ENCODE data around the gene ARHGAP42. TPM values are rescaled to one million over a fixed set of nuclear protein-coding genes. Genes with fewer than 3 reads are reported as not detected.
A peak's percentile ranks its signal among the peaks of the same experiment; 100 is the strongest.

ARHGAP42 gene
- total and polyA plus RNA-seq, 3 donors from 2014 or later, result 9.8 to 12.1 (median 10.4) TPM

DNA sequence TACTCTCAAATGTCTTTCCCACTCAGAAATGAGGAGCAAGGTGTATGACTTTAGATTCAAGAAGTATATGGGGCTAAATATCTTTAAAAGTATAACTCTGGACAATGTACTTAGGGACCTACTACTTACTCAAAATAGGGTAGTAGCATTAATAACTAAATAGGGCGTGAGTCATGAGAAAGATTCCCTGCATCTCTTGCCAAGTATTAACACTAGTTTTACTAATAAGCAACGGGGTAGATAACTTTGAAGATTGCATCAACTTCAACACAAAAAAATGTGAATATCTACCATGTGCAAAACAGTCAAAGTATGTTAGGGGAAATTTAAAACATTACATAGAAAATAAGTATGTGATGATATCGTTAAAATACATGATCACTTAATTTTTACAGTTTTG, 342.9 kb downstream of the ARHGAP42 start:
- Histone ChIP-seq H3K27me3 (no peaks in the 10 kb centered on the region), H3K4me1 (no peaks in the 10 kb centered on the region), H3K4me3 (no peak overlapping the region), H3K9me3 (no peaks in the 10 kb centered on the region), H3K27ac (no peak overlapping the region), H3K36me3 (ENCODE audit: low read depth, missing control alignments) (no peaks in the 10 kb centered on the region)
- DNase-seq, result no peak
- TF ChIP-seq, protein P1, sequence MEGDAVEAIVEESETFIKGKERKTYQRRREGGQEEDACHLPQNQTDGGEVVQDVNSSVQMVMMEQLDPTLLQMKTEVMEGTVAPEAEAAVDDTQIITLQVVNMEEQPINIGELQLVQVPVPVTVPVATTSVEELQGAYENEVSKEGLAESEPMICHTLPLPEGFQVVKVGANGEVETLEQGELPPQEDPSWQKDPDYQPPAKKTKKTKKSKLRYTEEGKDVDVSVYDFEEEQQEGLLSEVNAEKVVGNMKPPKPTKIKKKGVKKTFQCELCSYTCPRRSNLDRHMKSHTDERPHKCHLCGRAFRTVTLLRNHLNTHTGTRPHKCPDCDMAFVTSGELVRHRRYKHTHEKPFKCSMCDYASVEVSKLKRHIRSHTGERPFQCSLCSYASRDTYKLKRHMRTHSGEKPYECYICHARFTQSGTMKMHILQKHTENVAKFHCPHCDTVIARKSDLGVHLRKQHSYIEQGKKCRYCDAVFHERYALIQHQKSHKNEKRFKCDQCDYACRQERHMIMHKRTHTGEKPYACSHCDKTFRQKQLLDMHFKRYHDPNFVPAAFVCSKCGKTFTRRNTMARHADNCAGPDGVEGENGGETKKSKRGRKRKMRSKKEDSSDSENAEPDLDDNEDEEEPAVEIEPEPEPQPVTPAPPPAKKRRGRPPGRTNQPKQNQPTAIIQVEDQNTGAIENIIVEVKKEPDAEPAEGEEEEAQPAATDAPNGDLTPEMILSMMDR (IDR thresholded peaks at IDR 0.05), result no peak
- no peak for TF ChIP-seq POLR2A (IDR thresholded peaks at IDR 0.05)
- 88 to 95% methylated on average over 3 of the region's 3 CpGs for WGBS, 2 donors
- intact Hi-C loops (cut with DNase I; ENCODE audit: low total_unique reads), result no loop called here

DNA sequence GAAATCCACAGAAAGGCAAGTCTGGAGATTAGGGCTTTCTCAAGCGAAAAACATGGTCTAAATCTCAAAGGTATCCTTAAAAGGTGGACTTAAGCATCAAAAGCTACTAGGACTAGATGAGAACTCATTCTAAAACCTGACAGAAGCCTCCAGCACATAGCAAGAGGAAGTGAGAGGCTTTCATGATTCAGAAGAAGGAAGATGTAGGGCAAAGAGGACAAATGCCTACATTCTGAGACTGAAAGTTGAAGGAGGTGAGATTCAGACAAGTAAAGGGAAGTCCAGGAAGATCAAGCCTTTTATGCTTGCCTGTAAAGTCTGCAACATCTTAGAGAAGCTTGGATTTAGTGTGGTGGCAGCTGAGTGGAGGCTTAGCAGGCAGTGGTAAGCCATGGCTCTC, 343.6 kb downstream of the ARHGAP42 start:
- Histone ChIP-seq H3K4me1 (no peaks in the 10 kb centered on the region), H3K36me3 (ENCODE audit: low read depth, missing control alignments) (no peaks in the 10 kb centered on the region), H3K4me3 (no peak overlapping the region), H3K9me3 (no peaks in the 10 kb centered on the region), H3K27ac (no peak overlapping the region), H3K27me3 (no peaks in the 10 kb centered on the region)
- DNase-seq, result no peak
- 92 to 95% methylated on average over 1 of the region's 1 CpG for WGBS, 2 donors
- TF ChIP-seq, protein P1 (IDR thresholded peaks at IDR 0.05), result no peak
- no peak for TF ChIP-seq POLR2A (IDR thresholded peaks at IDR 0.05)
- intact Hi-C loops (cut with DNase I; ENCODE audit: low total_unique reads), result no loop called here

- Histone ChIP-seq H3K36me3 (ENCODE audit: low read depth, missing control alignments) (no peaks in the 10 kb centered on the region), H3K4me3 (no peak overlapping the region), H3K9me3 (no peaks in the 10 kb centered on the region), H3K27ac (no peak overlapping the region), H3K27me3 (no peaks in the 10 kb centered on the region), H3K4me1 (no peaks in the 10 kb centered on the region)
- 91% methylated on average over 3 of the region's 3 CpGs for WGBS, 2 donors
- intact Hi-C loops (cut with DNase I; ENCODE audit: low total_unique reads), result no loop called here
- DNase-seq, result no peak
- TF ChIP-seq, protein P1 (IDR thresholded peaks at IDR 0.05), result no peak
- no peak for TF ChIP-seq POLR2A (IDR thresholded peaks at IDR 0.05)
These were observed 344.6 kb downstream of the ARHGAP42 start for GRCh38 chr11:101031713-101032112.

DNA sequence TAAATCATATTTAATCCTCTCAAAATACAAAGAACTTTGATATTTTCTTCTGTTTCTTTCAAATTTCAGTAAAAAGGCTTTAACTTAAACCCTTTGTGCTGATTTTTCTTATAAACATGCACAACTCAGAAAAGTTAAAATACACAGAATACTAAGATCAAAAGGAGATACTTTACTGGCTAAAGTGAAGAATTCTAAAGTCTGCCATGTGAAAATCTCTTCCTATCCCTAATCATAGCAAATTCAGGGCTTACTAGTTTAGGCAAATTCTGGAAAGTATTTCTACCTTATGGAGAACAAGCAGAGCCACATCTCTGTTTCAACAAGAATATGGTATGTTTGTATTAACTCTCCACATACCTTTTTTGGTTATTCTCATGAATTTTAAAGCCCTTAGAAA, 345.9 kb downstream of the ARHGAP42 start:
- no peaks in the 10 kb centered on the region for H3K9me3 ChIP-seq
- intact Hi-C loops (cut with DNase I; ENCODE audit: low total_unique reads), result no loop called here
- no peaks in the 10 kb centered on the region for H3K36me3 ChIP-seq (ENCODE audit: low read depth, missing control alignments)
- H3K27me3 ChIP-seq, result no peaks in the 10 kb centered on the region
- no peak overlapping the region for H3K4me3 ChIP-seq
- DNase-seq, result no peak
- H3K4me1 ChIP-seq, result no peaks in the 10 kb centered on the region
- no peak overlapping the region for H3K27ac ChIP-seq
- TF ChIP-seq, protein P1 (IDR thresholded peaks at IDR 0.05), result no peak
- no peak for TF ChIP-seq POLR2A (IDR thresholded peaks at IDR 0.05)

- H3K36me3 ChIP-seq (ENCODE audit: low read depth, missing control alignments), result no peaks in the 10 kb centered on the region
- no peaks in the 10 kb centered on the region for H3K9me3 ChIP-seq
- intact Hi-C loops (cut with DNase I; ENCODE audit: low total_unique reads), result no loop called here
- peak overlapping the region in 1 of 2 donors; percentile 57 for H3K27ac ChIP-seq
- no peak overlapping the region for H3K4me3 ChIP-seq
- 32 to 53% methylated on average over 4 of the region's 4 CpGs for WGBS, 2 donors
- no peaks in the 10 kb centered on the region for H3K4me1 ChIP-seq
- no peak for TF ChIP-seq POLR2A (IDR thresholded peaks at IDR 0.05)
- TF ChIP-seq, protein P1 (IDR thresholded peaks at IDR 0.05), result no peak
- no peaks in the 10 kb centered on the region for H3K27me3 ChIP-seq
- peak; percentile 80 for DNase-seq
These were observed 347.0 kb downstream of the ARHGAP42 start for GRCh38 chr11:101034076-101034475.

Data from testis (tissue), 3 donors.